Testis (tissue), 3 donors: ENCODE measurements around the gene NUP93. TPM values are rescaled to one million over a fixed set of nuclear protein-coding genes. Genes with fewer than 3 reads are reported as not detected.

Source experiments
- DNase-seq: peaks from one replicate; pipeline ENCODE4 v3.0.0-alpha.2; 2019
- H3K27ac ChIP-seq, 2 donors: fragments of 200-600 bp; sonication (generic); one replicate each; pipeline ENCODE4 v1.5.1; 2019
- H3K27me3 ChIP-seq: fragments of 200-600 bp; sonication (generic); one replicate; pipeline ENCODE4 v1.5.1; 2019
- H3K36me3 ChIP-seq: fragments of 200-600 bp; sonication (generic); one replicate; pipeline ENCODE4 v1.5.1; 2017; ENCODE audit warnings: low read depth; ENCODE audit errors: missing control alignments
- H3K4me1 ChIP-seq: fragments of 200-600 bp; sonication (generic); one replicate; pipeline ENCODE4 v1.5.1; 2019
- H3K4me3 ChIP-seq, 2 donors: fragments of 200-600 bp; sonication (generic); one replicate each; pipeline ENCODE4 v1.5.1; 2017 to 2019
- H3K9me3 ChIP-seq: fragments of 200-600 bp; sonication (generic); one replicate; pipeline ENCODE4 v1.5.1; 2017
- POLR2A ChIP-seq: fragments of 450-650 bp; IDR thresholded peaks from one replicate; pipeline ENCODE4 v1.6.1; 2017; ENCODE audit warnings: antibody characterized with exemption, mild to moderate bottlenecking, moderate library complexity
- WGBS, 2 donors: methylation state at CpG; one replicate each; pipeline ENCODE4 v1.1.5; 2018; 5-methylcytosine and 5-hydroxymethylcytosine counted together
- intact Hi-C: fragments of 100-400 bp; cut with DNase I; formaldehyde crosslinking; loops from one replicate; pipeline ENCODE4 v1.15.1; 2023; ENCODE audit warnings: low total_unique reads
- polyA plus RNA-seq: library from polyadenylated mRNA; stranded (reverse); fragments of 350-450 nt; fragmentation: Illumina TruSeq; extraction: RNeasy Lipid Tissue Mini Kit (QIAGEN cat#74804); gene quantifications from one replicate; pipeline ENCODE4 v1.2.3, GENCODE V29; 2014; ENCODE audit warnings: low read depth, low replicate concordance; ENCODE audit not compliant: insufficient read depth
- total RNA-seq, 2 donors: library from RNA; depleted of rRNA; stranded (reverse); fragments of >200 nt; gene quantifications; one replicate each; pipeline ENCODE4 v1.2.3, GENCODE V29; 2016
- TF ChIP-seq, protein P1 (sequence below), 3 experiments: fragments of 450-650 bp in 2 of 3; fragments of 200-600 bp in 1 of 3; sonication (generic) in 1 of 3; IDR thresholded peaks; one replicate each; pipeline ENCODE4 v1.5.1; 2016 to 2019; ENCODE audit warnings: antibody characterized with exemption in 3 of 3, mild to moderate bottlenecking in 2 of 3, moderate library complexity in 1 of 3

NUP93 gene
- total and polyA plus RNA-seq, 3 donors from 2014 or later: 94.2 to 147 (median 102) TPM

DNA sequence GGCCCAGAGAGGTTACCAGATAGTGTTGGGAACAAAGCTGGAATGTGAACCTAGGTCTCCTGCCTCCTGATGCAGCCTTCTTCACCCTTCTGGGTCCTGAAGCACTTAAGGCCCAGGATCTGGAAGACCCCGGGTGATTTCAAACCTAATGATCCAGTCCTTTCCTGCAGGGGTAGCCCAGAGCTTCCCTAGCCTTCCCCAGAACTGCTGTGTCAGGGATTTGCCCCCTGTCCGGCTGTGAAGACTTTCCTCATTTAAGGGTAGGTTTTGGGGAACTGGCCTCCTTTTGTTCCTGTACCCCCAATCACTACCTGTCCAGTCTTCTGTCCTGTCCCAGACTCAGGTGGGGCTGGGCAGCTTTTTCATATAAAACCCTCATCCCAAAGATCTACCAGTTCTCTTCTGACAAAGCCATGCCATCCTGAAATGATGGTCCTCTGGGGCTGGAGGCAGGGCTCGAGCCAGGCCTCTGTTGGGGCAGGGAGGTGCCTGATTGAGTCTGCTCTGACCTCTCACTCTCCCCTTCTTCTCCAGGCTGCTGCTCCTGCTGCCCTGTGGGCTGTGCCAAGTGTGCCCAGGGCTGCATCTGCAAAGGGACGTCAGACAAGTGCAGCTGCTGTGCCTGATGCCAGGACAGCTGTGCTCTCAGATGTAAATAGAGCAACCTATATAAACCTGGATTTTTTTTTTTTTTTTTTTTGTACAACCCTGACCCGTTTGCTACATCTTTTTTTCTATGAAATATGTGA is 46.3 kb upstream of the NUP93 start:
- intact Hi-C loops: no loop called here
- WGBS, 2 donors: 77 to 86% methylated on average over 5 of the region's 5 CpGs
- no peak for DNase-seq
- H3K27ac ChIP-seq: no peak overlapping the region
- H3K27me3 ChIP-seq: no peaks in the 10 kb centered on the region
- TF ChIP-seq POLR2A: no peak
- TF ChIP-seq, protein P1, sequence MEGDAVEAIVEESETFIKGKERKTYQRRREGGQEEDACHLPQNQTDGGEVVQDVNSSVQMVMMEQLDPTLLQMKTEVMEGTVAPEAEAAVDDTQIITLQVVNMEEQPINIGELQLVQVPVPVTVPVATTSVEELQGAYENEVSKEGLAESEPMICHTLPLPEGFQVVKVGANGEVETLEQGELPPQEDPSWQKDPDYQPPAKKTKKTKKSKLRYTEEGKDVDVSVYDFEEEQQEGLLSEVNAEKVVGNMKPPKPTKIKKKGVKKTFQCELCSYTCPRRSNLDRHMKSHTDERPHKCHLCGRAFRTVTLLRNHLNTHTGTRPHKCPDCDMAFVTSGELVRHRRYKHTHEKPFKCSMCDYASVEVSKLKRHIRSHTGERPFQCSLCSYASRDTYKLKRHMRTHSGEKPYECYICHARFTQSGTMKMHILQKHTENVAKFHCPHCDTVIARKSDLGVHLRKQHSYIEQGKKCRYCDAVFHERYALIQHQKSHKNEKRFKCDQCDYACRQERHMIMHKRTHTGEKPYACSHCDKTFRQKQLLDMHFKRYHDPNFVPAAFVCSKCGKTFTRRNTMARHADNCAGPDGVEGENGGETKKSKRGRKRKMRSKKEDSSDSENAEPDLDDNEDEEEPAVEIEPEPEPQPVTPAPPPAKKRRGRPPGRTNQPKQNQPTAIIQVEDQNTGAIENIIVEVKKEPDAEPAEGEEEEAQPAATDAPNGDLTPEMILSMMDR (IDR thresholded peaks at IDR 0.05): no peak
- H3K36me3 ChIP-seq: no peaks in the 10 kb centered on the region
- H3K4me3 ChIP-seq: peak overlapping the region; percentile 48 to 61
- H3K9me3 ChIP-seq: no peaks in the 10 kb centered on the region
- peaks cover 16% of the 10 kb centered on the region for H3K4me1 ChIP-seq

DNA sequence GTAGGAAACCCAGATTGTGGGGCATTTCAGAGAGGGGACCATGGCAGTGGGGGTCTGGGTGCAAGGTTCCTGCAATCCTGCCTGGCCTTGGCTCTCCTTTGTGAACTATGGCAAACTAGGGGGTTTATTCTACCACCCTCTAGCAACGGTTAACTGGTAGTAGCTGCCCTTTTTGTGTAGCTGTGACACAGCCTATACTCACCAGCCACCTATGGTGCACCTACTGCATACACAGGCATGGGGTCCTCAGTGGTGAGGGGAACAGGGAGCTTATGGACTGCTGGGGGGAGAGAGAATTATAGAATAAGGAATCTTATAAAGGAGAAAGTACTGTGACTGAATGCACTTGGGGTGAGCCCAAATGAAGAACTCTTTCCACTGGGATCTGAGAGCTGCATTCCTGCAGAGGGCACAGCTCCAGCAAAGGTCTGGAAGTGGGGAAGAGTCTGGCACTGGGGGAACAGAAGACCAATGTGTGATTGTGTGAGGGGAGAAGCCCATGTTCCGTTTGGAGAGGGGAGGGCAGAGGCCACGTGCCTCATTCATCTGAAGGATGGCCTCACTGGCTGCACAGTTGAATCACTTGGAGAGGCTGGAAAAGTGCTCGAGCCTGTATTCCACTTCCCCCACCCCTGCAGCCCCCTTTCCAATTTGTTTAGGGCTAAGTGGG is 45.5 kb upstream of the NUP93 start:
- peaks cover 16% of the 10 kb centered on the region for H3K4me1 ChIP-seq
- intact Hi-C loops: no loop called here

DNA sequence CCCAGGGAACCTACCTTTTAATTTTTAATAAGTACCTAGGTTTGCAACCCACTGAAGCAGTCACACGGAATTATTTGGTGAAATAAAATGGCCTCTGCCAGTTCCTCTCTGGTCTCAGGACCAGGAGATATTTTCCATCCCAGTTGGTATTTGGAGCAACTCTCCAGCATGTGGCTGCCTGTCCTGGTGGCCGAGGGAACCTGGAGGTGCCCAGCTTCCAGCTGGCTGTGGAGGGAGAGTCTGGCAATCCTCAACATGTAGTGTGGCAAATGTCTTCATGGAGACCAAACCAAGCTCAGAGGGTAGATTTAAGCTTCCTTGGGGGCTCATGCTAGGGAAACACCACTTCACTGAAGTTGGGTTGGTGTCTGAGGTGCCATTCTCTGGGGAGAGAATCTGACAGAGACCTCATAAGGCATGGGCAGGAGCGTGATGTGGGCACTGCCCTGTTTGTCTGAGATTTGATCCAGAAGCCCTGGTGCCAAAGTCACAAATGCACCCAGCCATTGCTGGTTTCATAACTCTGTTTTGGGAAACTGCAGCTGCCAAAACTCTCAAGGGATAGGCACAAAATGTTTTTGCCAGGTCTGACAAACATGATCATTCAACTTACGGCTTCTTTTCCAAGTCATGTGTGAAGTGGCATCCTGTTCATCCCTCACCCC is 44.9 kb upstream of the NUP93 start:
- WGBS, 2 donors: 95 to 96% methylated on average over 4 of the region's 4 CpGs
- Histone ChIP-seq H3K27ac (no peak overlapping the region), H3K27me3 (no peaks in the 10 kb centered on the region), H3K9me3 (no peaks in the 10 kb centered on the region), H3K4me1 (peaks cover 16% of the 10 kb centered on the region), H3K4me3 (no peak overlapping the region), H3K36me3 (no peaks in the 10 kb centered on the region)
- DNase-seq: no peak
- TF ChIP-seq, protein P1 (IDR thresholded peaks at IDR 0.05): no peak
- no peak for TF ChIP-seq POLR2A
- intact Hi-C loops: no loop called here

More for the DNA sequence above, 45.5 kb upstream of the NUP93 start:
- DNase-seq: no peak
- no peaks in the 10 kb centered on the region for H3K9me3 ChIP-seq
- H3K4me3 ChIP-seq: no peak overlapping the region
- WGBS, 2 donors: 58 to 68% methylated on average over 4 of the region's 4 CpGs
- no peak overlapping the region for H3K27ac ChIP-seq
- H3K27me3 ChIP-seq: no peaks in the 10 kb centered on the region
- TF ChIP-seq, protein P1 (IDR thresholded peaks at IDR 0.05): no peak
- TF ChIP-seq POLR2A: no peak
- no peaks in the 10 kb centered on the region for H3K36me3 ChIP-seq

DNA sequence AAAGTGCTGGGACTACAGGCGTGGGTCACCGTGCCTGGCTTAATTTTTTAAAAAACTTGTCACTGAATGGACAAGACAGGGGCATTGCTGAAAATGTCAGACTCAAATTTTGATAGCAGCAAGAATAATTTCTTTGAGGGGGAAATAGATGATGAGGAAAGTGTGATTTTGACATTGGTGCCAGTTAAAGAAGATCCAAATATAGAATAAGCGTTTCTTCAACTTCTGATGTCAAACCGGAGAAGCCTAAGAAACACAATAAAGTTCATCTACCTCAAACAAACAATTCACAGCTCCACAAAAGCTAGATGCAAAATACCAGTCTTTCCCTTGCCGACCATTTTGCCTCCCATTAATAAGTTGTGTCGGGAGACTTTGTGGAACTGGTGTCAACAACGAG is 43.2 kb upstream of the NUP93 start:
- Histone ChIP-seq H3K4me3 (no peak overlapping the region), H3K27me3 (no peaks in the 10 kb centered on the region), H3K9me3 (no peaks in the 10 kb centered on the region), H3K27ac (no peak overlapping the region), H3K4me1 (peaks cover 11% of the 10 kb centered on the region), H3K36me3 (no peaks in the 10 kb centered on the region)
- DNase-seq: no peak
- TF ChIP-seq POLR2A: no peak
- TF ChIP-seq, protein P1 (IDR thresholded peaks at IDR 0.05): no peak
- WGBS, 2 donors: 86 to 98% methylated on average over 7 of the region's 7 CpGs
- intact Hi-C loops: no loop called here
